SK-N-SH (cell line): ENCODE data around the gene GASK1A. TPM values are rescaled to one million over a fixed set of nuclear protein-coding genes. Genes with fewer than 3 reads are reported as not detected.

ENCODE experiments used
- CTCF ChIA-PET: fragments of 300-600, 350-600 bp; formaldehyde crosslinking; extraction: SDS; loops from one replicate; lab custom pipeline; 2021; lab: Yijun Ruan, JAX
- POLR2A ChIA-PET: fragments of 350-600 bp; sonication (Branson Sonifier 250); formaldehyde crosslinking; extraction: SDS; loops from one replicate; lab custom pipeline; 2020; ENCODE audit warnings: antibody characterized with exemption, inconsistent platforms; lab: Yijun Ruan, JAX
- DNase-seq: peaks from one replicate; pipeline ENCODE4 v3.0.0; 2012
- H2AFZ ChIP-seq: fragments of 200-600 bp; sonication (generic); 2 replicates; pipeline ENCODE4 v1.8.1; 2016; ENCODE audit warnings: antibody characterized with exemption, mild to moderate bottlenecking, low read depth
- H3F3A ChIP-seq: fragments of 200-600 bp; sonication (generic); replicated peaks from 2 replicates; pipeline ENCODE3; 2016; ENCODE audit warnings: antibody characterized with exemption, mild to moderate bottlenecking; ENCODE audit not compliant: insufficient read depth
- H3K27ac ChIP-seq, 2 experiments: fragments of 200-500 bp in 1 of 2; fragments of 200-600 bp in 1 of 2; sonication (Bioruptor generic) in 1 of 2; sonication (generic), shearing (Covaris generic) in 1 of 2; 2 replicates each; pipeline versions ENCODE4 v1.5.1 to v1.6.1; 2014 to 2016; ENCODE audit warnings: low read depth in 2 of 2, inconsistent platforms in 1 of 2, low read length in 1 of 2, mild to moderate bottlenecking in 1 of 2, mixed read lengths in 1 of 2
- H3K27me3 ChIP-seq: fragments of 200-600 bp; sonication (generic), shearing (Covaris generic); 2 replicates; pipeline ENCODE4 v1.6.1; 2016; ENCODE audit warnings: mixed run types; ENCODE audit not compliant: insufficient read depth
- H3K36me3 ChIP-seq, 2 experiments: fragments of 200-500 bp in 1 of 2; fragments of 200-600 bp in 1 of 2; sonication (Bioruptor generic) in 1 of 2; sonication (generic) in 1 of 2; replicated peaks in 1 of 2; 2 replicates each; pipeline versions ENCODE3 to v1.5.1; 2014 to 2016; ENCODE audit warnings: low read length in 1 of 2, mild to moderate bottlenecking in 1 of 2; ENCODE audit not compliant: insufficient read depth in 2 of 2, control insufficient read depth in 1 of 2
- H3K4me1 ChIP-seq, 2 experiments: fragments of 200-500 bp in 1 of 2; fragments of 200-600 bp in 1 of 2; sonication (Bioruptor generic) in 1 of 2; sonication (generic), shearing (Covaris generic) in 1 of 2; 2 replicates each; pipeline versions ENCODE4 v1.5.1 to v1.6.1; 2014 to 2016; ENCODE audit warnings: low read depth in 1 of 2, low read length in 1 of 2, mixed run types in 1 of 2; ENCODE audit not compliant: insufficient read depth in 2 of 2, control insufficient read depth in 1 of 2
- H3K4me2 ChIP-seq: fragments of 200-600 bp; sonication (generic), shearing (Covaris generic); 2 replicates; pipeline ENCODE4 v1.6.1; 2017; ENCODE audit warnings: mixed run types
- H3K4me3 ChIP-seq, 2 experiments: fragments of 200-500 bp in 1 of 2; fragments of 200-600 bp in 1 of 2; sonication (Bioruptor generic) in 1 of 2; sonication (generic), shearing (Covaris generic) in 1 of 2; 2 replicates each; pipeline versions ENCODE4 v1.5.1 to v1.8.1; 2014 to 2016; ENCODE audit warnings: low read depth in 2 of 2, inconsistent platforms in 1 of 2, low read length in 1 of 2, mild to moderate bottlenecking in 1 of 2, mixed read lengths in 1 of 2, moderate library complexity in 1 of 2
- H3K79me2 ChIP-seq: fragments of 200-600 bp; sonication (generic); 2 replicates; pipeline ENCODE4 v1.8.1; 2017; ENCODE audit warnings: mild to moderate bottlenecking; ENCODE audit not compliant: insufficient read depth
- H3K9ac ChIP-seq: fragments of 200-600 bp; sonication (generic); 2 replicates; pipeline ENCODE4 v1.6.1; 2017; ENCODE audit warnings: mixed run types
- H3K9me2 ChIP-seq: fragments of 200-600 bp; sonication (generic); 2 replicates; pipeline ENCODE4 v1.6.1; 2017; ENCODE audit warnings: mixed run types
- H3K9me3 ChIP-seq: fragments of 200-600 bp; sonication (generic); 2 replicates; pipeline ENCODE4 v1.6.1; 2017; ENCODE audit warnings: mixed run types, mild to moderate bottlenecking, moderate library complexity
- H4K20me1 ChIP-seq: fragments of 200-600 bp; sonication (generic); 2 replicates; pipeline ENCODE4 v1.6.1; 2017; ENCODE audit warnings: mild to moderate bottlenecking, mixed run types; ENCODE audit not compliant: insufficient read depth
- CHD2 ChIP-seq: fragments of 150-350 bp; IDR thresholded peaks from 2 replicates; pipeline ENCODE4 v1.6.1; 2018; ENCODE audit warnings: low read length; ENCODE audit not compliant: partially characterized antibody
- ELF1 ChIP-seq: IDR thresholded peaks from 2 replicates; pipeline ENCODE4 v1.4.0; 2012
- FOXJ3 ChIP-seq: sonication (generic); formaldehyde crosslinking; IDR thresholded peaks from 2 replicates; pipeline ENCODE4 v1.5.1; 2020; ENCODE audit warnings: mild to moderate bottlenecking, missing genetic modification reagents
- GABPA ChIP-seq: IDR thresholded peaks from 2 replicates; pipeline ENCODE4 v1.4.0; 2012; ENCODE audit warnings: low read depth, mild to moderate bottlenecking
- MXI1 ChIP-seq: IDR thresholded peaks from 2 replicates; pipeline ENCODE4 v1.6.1; 2012; ENCODE audit warnings: mild to moderate bottlenecking, low read depth, low read length, improper control_type of control experiment
- RCOR1 ChIP-seq: fragments of 150-350 bp; IDR thresholded peaks from 2 replicates; pipeline ENCODE4 v1.6.1; 2017; ENCODE audit warnings: antibody characterized with exemption, low read length
- REST ChIP-seq: IDR thresholded peaks from 2 replicates; pipeline ENCODE4 v1.6.1; 2012; ENCODE audit warnings: mild to moderate bottlenecking, low read depth, low read length, moderate library complexity
- RFX5 ChIP-seq: IDR thresholded peaks from 2 replicates; pipeline ENCODE4 v1.6.1; 2012; ENCODE audit warnings: mild to moderate bottlenecking, improper control_type of control experiment, low read length
- SMC3 ChIP-seq: IDR thresholded peaks from 2 replicates; pipeline ENCODE4 v1.6.1; 2012; ENCODE audit warnings: low read depth, low read length, improper control_type of control experiment
- TAF1 ChIP-seq: IDR thresholded peaks from 2 replicates; pipeline ENCODE4 v1.6.1; 2012; ENCODE audit warnings: low read depth, mild to moderate bottlenecking, low read length, moderate library complexity, borderline replicate concordance
- TEAD4 ChIP-seq: IDR thresholded peaks from 2 replicates; pipeline ENCODE4 v1.4.0; 2012; ENCODE audit warnings: mild to moderate bottlenecking, borderline replicate concordance; ENCODE audit not compliant: insufficient read depth
- USF2 ChIP-seq: fragments of 150-350 bp; IDR thresholded peaks from 2 replicates; pipeline ENCODE4 v1.6.1; 2017; ENCODE audit warnings: antibody characterized with exemption, low read length, low read depth, borderline replicate concordance
- YY1 ChIP-seq: IDR thresholded peaks from 2 replicates; pipeline ENCODE4 v1.4.0; 2012; ENCODE audit warnings: low read depth, mild to moderate bottlenecking
- WGBS: methylation state at CpG from one replicate; pipeline ENCODE4 v1.1.6; 2017; ENCODE audit warnings: low lambda C conversion rate; 5-methylcytosine and 5-hydroxymethylcytosine counted together
- polyA plus RNA-seq, 3 experiments: library from polyadenylated mRNA; depleted of rRNA; stranded (reverse); fragments of >200 nt; gene quantifications; 2 replicates each; pipeline ENCODE4 v1.2.3, GENCODE V29; 2012

Gene GASK1A
- polyA plus RNA-seq, 1 of the 3 experiments (the other 2 are of a cell fraction), result not detected

- CTCF ChIA-PET, result interaction anchor here (0.8 to 1.8 kb wide), 3 partner anchors 99 to 442 kb away, joined by 3 to 6 read pairs (median 3); no protein-coding TSS in a partner anchor
- no peak overlapping the region for H2AFZ ChIP-seq
- H3K27me3 ChIP-seq, result no peaks in the 10 kb centered on the region
- DNase-seq, result peak; percentile 36
- WGBS, result 37% methylated on average over 8 of the region's 8 CpGs
- no peaks in the 10 kb centered on the region for H3F3A ChIP-seq
- H3K36me3 ChIP-seq, result no peaks in the 10 kb centered on the region
- TF ChIP-seq GABPA (no peak), RFX5 (no peak), ELF1 (no peak), YY1 (no peak), MXI1 (no peak), USF2 (no peak), REST (no peak), TAF1 (no peak), CHD2 (no peak), FOXJ3 (CRISPR knock-in tag) (no peak), TEAD4 (no peak), SMC3 (no peak), RCOR1 (no peak)
- H3K9ac ChIP-seq, result no peak overlapping the region
- H3K27ac ChIP-seq, result no peak overlapping the region; a peak in 1 of 4 replicates
- no peaks in the 10 kb centered on the region for H3K9me2 ChIP-seq
- peaks cover 0 to 20% of the 10 kb centered on the region in 2 experiments; a peak in 2 of 4 replicates for H3K4me1 ChIP-seq
- H3K9me3 ChIP-seq, result no peaks in the 10 kb centered on the region
- H3K4me2 ChIP-seq, result no peak overlapping the region
- no peak overlapping the region for H3K4me3 ChIP-seq
- POLR2A ChIA-PET, result no interaction called here
- H4K20me1 ChIP-seq, result no peaks in the 10 kb centered on the region
- H3K79me2 ChIP-seq, result no peaks in the 10 kb centered on the region
These were observed 82.2 kb downstream of the GASK1A start for GRCh38 chr3:43061101-43061895.
